Measurements from ENCODE around the gene GIMAP1.

GIMAP1 gene

GRCh38 chr7:150722431-150722931 is 6.1 kb downstream of the GIMAP1 start:
- DNase-seq: no peak

- DNase-seq: no peak
Observed at GRCh38 chr7:150723467-150723866, 7.1 kb downstream of the GIMAP1 start.

- DNase-seq: no peak
Observed at GRCh38 chr7:150727381-150727780, 11.0 kb downstream of the GIMAP1 start.

- DNase-seq: no peak
Observed at GRCh38 chr7:150728011-150728410, 11.6 kb downstream of the GIMAP1 start.

GRCh38 chr7:150728609-150729008 is 12.2 kb downstream of the GIMAP1 start:
- no peak for DNase-seq

- no peak for DNase-seq
Observed at GRCh38 chr7:150731916-150732315, 15.5 kb downstream of the GIMAP1 start.

- DNase-seq: no peak
Observed at GRCh38 chr7:150732786-150733481, 16.5 kb downstream of the GIMAP1 start.

- no peak for DNase-seq
Observed at GRCh38 chr7:150733482-150734095, 17.2 kb downstream of the GIMAP1 start.

GRCh38 chr7:150734254-150734653 is 17.8 kb downstream of the GIMAP1 start:
- DNase-seq: no peak

GRCh38 chr7:150735596-150736358 is 19.4 kb downstream of the GIMAP1 start:
- no peak for DNase-seq

GRCh38 chr7:150736864-150737263 is 20.5 kb downstream of the GIMAP1 start:
- no peak for DNase-seq

GRCh38 chr7:150737265-150738055 is 21.0 kb downstream of the GIMAP1 start, which contains the start of gene GIMAP5:
Gene GIMAP5 (plus strand): TSS chr7:150737418. CDS start chr7:150740885, 3,467 bp downstream.
- no peak for DNase-seq

- peak; percentile 38 for DNase-seq
Observed at GRCh38 chr7:150738092-150738491, 21.7 kb downstream of the GIMAP1 start.

GRCh38 chr7:150738591-150739001 is 22.2 kb downstream of the GIMAP1 start:
- DNase-seq: no peak

- no peak for DNase-seq
Observed at GRCh38 chr7:150739033-150739432, 22.6 kb downstream of the GIMAP1 start.

- no peak for DNase-seq
Observed at GRCh38 chr7:150740053-150740452, 23.6 kb downstream of the GIMAP1 start.

GRCh38 chr7:150742286-150742968 is 26.0 kb downstream of the GIMAP1 start:
- no peak for DNase-seq

GRCh38 chr7:150744041-150744656 is 27.7 kb downstream of the GIMAP1 start:
- no peak for DNase-seq

GRCh38 chr7:150745086-150745485 is 28.7 kb downstream of the GIMAP1 start:
- DNase-seq: no peak

- no peak for DNase-seq
Observed at GRCh38 chr7:150745876-150746275, 29.5 kb downstream of the GIMAP1 start.

- DNase-seq: no peak
Observed at GRCh38 chr7:150746921-150747320, 30.5 kb downstream of the GIMAP1 start.

GRCh38 chr7:150748376-150748775 is 32.0 kb downstream of the GIMAP1 start:
- DNase-seq: no peak
